HG02870 (cell line): ENCODE results near the gene GBX1.

ENCODE experiments used
- ATAC-seq: cut with Tn5 transposase; IDR thresholded peaks from one replicate; pipeline ENCODE4 v1.9.1; 2021; ENCODE audit warnings: mild to moderate bottlenecking, moderate library complexity; ENCODE audit not compliant: unreplicated experiment

Gene GBX1

GRCh38 chr7:151167197-151167961, at the start of gene GBX1:
TSS of gene GBX1 (minus strand) at chr7:151167694. CDS start at chr7:151167548, 146 bp downstream.
- ATAC-seq = no peak

GRCh38 chr7:151215396-151215795, 47.9 kb upstream of the GBX1 start:
- ATAC-seq = no peak

- ATAC-seq = no peak
Observed at GRCh38 chr7:151213826-151214225, 46.3 kb upstream of the GBX1 start.

GRCh38 chr7:151212626-151213025, 45.1 kb upstream of the GBX1 start:
- ATAC-seq = no peak

GRCh38 chr7:151211155-151211772, 43.8 kb upstream of the GBX1 start:
- ATAC-seq = no peak

- ATAC-seq = no peak
Observed at GRCh38 chr7:151210087-151210854, 42.8 kb upstream of the GBX1 start, which contains the start of gene H2BK1. TSS of gene H2BK1 (minus strand) at chr7:151210488. CDS start at chr7:151210318, 170 bp downstream.

GRCh38 chr7:151209588-151209987, 42.1 kb upstream of the GBX1 start:
- ATAC-seq = no peak

GRCh38 chr7:151208253-151208862, 40.9 kb upstream of the GBX1 start:
- no peak for ATAC-seq

- ATAC-seq = no peak
Observed at GRCh38 chr7:151207804-151208203, 40.3 kb upstream of the GBX1 start.

- ATAC-seq = no peak
Observed at GRCh38 chr7:151207315-151207714, 39.8 kb upstream of the GBX1 start.

GRCh38 chr7:151206914-151207313, 39.4 kb upstream of the GBX1 start:
- ATAC-seq = no peak

- ATAC-seq = no peak
Observed at GRCh38 chr7:151205730-151206129, 38.2 kb upstream of the GBX1 start.

- no peak for ATAC-seq
Observed at GRCh38 chr7:151204383-151205032, 37.0 kb upstream of the GBX1 start.

GRCh38 chr7:151202836-151203235, 35.3 kb upstream of the GBX1 start:
- ATAC-seq = no peak

GRCh38 chr7:151201751-151202150, 34.3 kb upstream of the GBX1 start:
- no peak for ATAC-seq

- no peak for ATAC-seq
Observed at GRCh38 chr7:151201344-151201743, 33.9 kb upstream of the GBX1 start.

GRCh38 chr7:151198945-151199848, 31.7 kb upstream of the GBX1 start:
- ATAC-seq = no peak

- ATAC-seq = no peak
Observed at GRCh38 chr7:151197932-151198331, 30.4 kb upstream of the GBX1 start.

GRCh38 chr7:151195616-151196450, 28.3 kb upstream of the GBX1 start:
- ATAC-seq = no peak
